T-helper 2 cell (primary cell): ENCODE measurements around the gene UNC5B.
A peak's percentile ranks its signal among the peaks of the same experiment; 100 is the strongest.
"Not testable (repeated sequence)": the region's sequence is repeated elsewhere in the genome, so short reads cannot be mapped to it uniquely, and the experiment has no call there.

Experiments used
- DNase-seq, 5 experiments: peaks; one replicate each; pipeline versions ENCODE4 v3.0.0 to v3.0.0-alpha.2; 2012 to 2022

Gene UNC5B

DNA sequence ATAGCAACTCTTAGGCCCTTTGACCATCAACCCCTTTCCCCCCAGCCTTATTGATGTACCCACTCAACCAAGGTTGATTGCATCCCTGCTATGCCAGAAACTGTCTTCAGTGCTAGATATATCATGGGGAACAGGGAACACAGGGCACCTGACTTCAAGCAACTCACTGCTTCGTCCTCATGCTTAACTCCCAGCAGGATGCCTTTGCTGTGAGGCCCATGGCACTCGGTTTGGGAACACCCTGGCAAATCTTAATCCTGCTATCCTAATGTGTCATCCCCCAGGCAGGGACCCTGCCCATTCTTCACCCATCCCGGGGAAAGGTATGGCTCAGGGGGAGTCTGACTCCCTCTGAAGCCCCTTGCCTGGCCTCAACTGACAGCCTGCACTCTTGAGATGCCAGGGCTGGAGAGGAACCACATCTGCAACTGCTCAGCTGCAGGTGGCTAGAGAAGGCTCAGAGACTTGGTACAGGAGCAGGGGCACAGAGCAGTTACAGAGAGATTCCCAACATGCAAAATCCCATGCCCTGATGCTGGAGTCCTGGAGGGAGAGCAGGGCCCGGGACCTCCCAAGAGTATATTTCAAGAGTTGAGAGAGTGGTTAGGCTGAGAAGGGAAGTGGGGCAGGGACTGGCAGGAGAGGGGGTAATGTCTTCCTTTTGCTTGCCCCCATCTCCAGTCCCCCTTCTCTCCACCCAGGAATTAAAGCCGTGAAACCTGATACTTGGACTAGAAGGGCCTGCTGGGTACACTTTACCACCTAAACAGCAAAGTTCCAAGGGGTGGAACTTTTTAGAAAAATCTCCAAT is 2.4 kb upstream of the UNC5B start:
- no peak for DNase-seq

DNA sequence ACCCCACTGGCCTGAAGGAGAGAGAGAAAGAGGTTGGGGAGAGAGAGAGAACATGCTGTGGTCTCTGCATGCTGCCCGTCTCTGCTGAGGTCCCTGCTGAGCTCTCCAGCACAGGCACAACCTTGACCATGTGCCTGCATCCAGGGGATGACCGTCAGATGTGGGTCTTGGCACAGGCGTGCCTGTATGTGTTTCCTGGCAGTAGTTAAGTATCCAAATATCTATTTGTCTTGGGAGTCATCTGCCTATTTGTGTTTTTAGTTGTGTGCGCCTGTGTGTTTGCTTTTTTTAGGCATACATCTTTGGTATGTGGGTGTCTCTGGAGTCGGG is 1.9 kb upstream of the UNC5B start:
- DNase-seq: no peak

DNA sequence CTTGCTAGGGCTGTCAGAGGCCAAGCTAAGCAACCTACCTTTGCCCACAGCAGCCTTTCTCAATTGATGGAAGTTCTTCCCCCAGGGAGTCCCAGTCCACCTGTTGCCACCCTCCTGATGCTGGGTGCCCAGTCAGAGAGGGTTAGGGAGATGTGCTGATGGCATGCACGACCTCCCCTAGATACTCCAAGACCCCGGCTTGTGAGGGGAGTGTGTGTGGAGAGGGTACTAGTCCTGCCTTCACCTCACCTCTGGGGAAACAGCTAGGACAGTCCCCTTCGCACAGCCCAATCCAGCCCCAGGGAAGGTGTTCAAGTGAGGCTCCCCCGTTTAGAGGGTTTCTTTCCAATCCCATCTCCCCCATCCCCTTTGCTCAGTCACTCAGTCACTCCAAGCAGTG is 1.3 kb upstream of the UNC5B start:
- DNase-seq: no peak

DNA sequence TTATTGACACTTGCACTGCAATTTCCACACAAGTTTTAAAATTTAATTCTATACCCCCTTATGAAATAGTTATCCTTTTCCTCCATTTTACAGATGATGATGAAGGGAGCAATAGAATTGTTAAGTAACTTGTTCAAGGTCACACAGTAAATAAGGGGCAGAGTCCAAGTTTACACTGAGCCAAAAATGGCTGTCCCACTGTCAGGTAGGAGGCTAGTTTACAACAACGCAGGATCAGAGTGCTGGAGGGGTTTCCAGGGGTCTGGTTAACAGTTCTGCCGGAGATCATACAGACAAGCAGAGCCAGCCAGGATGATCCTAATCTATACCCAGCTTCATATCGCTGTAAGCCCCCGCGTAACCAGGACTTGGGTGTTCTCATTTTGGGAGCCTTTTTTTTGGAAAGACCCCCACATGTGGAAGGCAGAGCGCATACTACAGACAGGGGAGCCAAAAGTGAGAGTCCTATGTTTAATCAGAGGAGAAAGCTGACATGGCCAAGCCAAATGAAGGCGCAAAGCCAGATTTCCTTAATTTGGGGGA is 524 bp upstream of the UNC5B start:
- DNase-seq: no peak

DNA sequence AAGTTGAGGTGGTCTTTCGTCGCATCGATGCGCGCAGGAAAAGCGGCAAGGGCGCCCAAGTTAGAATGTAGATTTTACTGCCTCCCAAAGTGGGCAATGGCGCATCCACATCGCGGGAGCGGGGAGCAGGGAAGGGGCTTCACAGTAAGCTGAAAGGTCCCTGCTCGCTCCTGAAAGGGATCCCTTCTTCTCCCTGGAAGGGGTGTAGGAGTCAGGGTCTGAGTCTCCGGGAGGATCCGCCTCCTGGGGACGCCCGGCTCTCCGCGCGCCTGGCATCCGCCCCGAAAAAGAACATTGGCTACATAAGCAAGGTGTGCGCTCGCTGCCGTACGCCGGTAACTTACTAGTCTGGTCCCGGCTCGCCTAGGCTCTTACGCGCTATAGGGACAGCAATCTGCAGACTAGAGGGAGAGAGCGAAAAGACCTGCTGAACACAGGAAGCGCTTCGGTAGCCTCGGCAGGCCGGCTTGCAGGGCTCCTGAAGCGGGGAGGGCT is 804 bp downstream of the UNC5B start:
- DNase-seq: peak in 1 of 5 experiments; percentile 56

DNA sequence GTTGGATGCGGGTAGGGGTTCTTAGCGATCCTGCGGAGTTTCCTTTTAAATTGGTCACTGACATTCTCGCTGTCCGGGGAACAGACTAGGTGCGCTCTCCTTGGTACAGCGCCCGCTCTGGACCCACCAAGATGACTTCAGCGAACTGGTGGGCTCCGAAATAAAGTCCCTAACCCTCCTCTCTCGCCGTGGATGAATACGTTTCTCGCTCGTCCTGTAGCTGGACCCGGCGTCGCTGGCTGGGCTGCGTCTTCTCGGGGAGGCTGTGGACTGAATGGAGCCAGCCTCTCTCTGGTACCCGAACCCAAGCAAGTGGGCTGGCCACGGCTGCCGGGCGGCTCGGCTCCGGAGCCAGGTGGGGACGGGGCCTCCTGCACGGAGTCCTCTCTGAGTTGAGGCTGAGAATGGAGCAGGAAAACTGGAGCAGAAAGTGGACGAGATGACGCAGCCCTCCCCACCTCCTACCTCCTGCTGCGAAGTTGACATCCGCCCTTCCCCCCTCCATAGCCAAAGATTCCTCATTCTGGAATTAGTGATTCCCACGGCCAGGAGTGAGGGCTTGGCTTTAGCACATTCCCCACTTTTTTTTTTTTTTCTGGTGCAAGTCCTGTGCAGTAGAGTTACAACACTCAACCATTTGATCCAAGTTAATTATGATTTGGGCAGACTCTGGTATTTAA is 1.5 kb downstream of the UNC5B start:
- DNase-seq: no peak

DNA sequence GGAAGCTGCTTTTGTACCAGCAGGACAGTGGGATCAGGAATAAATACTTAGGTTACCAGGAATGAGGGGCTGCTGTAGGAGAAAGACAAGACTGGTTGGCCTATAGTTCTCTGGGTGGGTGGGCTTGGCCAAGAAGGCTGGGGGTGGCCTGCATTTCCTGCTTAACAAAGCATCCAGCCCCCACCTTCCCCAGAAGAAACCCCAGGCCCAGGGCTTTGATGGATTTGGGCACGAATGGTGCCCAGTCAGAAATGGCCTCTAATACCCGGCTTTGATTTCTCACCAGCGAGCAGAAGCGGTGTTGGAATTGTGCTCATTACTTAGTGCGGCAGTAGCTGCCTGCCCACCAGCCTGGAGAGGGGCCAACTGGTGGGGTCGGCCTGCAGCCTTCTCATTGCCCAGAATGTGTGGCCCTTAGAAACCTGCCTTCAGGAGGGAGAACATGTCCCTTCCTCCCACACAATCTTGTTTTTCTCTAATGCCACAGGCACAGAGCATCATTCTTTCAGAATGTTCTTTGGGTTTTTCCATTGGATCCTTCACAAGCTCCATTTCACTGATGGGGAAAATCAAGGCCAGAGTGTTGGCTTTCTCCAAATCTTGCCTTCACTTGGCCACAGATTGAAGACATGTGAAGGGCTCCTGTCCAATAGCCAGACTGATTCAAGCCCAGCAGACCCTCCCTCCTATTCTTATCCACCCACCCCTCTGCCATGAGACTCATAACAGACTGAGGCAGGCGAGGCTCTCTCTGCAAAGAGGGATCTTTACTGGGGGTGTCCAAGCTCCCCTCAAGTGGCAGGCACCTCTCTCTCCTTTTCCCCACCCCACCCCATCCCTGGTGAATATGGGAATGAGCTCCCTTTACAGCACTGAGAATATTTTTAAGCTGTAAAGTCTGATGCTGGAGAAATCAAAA is 2.5 kb downstream of the UNC5B start:
- DNase-seq: no peak

DNA sequence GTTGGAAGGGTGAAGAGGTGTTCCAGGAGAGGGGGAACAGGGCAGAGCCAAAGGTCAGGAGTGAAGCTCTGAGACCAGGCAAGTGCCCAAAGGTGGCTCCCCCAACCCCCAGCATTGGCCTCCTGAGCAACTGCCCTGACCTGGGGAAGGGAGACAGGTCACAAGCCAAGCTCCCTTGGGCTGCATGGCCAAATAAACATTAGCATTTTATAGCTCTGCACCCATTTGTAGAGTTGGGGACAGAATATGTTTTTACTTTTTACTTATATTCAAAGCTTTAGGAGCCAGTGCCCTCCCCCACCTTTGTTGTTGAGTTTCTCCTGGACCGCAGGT is 4.0 kb downstream of the UNC5B start:
- no peak for DNase-seq

DNA sequence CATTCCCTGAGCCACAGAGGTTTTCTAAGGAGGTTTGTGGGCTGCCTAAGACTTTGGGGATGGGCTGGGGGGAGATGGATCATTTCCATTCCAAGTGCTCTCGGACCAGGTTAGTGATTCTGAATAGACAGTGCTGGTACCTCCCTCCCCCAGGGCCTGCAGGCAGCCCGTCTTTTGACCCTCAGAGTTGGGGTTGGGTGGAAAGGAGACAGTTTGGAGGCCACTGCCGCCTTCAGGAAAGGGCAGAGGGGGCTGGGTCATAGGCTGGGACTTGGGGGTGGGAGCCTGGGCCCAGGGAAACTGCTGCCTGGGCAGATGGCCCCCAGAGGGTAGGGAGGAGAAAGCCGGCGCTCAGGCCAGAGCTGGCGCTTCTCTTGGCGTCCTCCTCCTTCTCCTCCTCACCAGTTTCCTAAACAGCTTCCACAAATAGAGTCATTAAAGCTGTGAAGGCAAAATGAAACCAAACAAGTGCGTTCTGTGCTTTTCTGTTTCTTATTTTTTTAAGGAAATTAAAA is 4.4 kb downstream of the UNC5B start:
- no peak for DNase-seq

DNA sequence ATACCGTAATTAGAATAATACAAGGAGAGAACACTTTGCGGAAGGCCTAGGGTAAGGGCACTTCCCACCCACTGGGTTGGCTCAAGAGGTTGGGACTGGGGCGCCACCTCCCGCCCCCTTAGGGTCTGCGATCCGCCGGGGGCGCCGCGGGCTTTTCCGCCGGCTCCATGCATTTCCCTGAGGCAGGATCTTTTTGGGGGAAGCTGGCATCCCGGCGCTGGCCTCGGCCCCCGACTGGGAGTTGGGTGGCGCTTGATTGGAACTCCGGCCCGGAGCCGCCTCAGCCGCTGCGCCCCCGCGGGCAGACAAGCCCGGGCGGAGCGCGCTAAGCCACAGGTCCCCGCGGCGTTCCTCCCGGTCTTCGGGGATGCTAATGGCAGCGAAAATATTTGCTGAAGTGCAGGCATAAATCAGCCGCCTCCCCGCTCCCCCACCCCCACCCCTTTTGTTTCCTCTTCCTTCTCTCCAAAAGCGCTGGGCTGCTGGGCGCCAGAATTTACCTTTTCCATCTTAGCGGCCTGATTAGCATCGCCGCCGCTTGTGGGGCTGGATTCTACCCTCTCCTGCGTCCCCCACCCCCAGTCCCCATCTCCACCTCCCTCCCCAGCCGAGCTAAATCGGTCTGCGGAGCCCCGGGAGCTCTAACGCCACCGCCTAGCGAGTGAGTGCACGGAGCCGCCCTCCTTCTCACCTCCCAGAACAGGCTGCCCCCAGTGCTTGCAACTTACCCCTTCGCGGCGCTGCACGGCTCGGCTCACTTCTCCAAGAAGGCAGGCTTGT is 5.1 kb downstream of the UNC5B start:
- no peak for DNase-seq

DNA sequence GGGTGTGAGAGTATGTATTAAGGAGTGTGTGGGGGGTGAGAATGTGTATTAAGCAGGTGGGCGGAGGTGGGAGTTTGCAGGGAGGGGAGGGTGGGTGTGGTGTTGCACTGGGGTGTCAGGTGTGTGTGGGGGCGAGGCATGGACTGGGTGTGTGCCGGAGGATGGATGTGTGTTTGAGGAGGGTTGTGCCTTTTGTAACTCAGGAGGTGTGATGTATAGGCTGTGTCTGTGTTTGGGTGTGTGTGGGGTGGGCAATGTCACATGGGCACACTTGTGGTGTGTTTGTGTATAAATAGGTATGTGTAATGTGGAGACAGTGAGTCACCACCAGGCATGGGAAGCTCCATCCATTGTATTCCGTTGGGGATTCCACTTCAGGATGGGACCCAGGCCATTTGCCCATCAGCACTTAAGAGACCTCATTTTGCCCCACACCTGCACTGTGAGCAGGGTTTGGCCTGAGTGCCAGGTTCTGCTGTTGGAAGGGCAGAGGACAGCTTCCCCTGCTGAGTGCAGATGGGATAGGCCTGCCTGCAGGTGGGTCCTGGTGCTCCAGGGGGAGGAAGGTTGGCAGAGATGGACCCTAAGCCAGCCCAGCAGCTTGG is 5.8 kb downstream of the UNC5B start:
- DNase-seq: no peak

DNA sequence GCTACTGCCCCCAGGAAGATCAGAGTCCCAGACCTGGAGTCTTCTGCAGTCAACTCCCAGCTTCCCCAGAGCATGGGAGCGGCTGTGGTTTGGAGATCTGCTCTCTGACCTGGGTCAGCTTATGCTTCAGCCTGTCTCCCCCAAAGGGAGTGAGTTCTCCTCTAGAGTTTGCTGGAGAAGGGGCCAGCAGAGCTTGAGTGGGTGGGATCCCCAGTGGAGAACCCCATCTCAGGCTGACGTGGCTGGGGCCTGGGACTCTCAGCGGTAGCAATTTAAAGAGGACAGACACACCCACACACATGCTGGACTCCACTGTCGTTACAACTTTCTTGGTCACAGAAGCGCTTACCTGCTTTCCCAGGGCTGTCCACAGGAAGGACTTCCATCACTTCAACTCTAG is 6.3 kb downstream of the UNC5B start:
- DNase-seq: no peak

DNA sequence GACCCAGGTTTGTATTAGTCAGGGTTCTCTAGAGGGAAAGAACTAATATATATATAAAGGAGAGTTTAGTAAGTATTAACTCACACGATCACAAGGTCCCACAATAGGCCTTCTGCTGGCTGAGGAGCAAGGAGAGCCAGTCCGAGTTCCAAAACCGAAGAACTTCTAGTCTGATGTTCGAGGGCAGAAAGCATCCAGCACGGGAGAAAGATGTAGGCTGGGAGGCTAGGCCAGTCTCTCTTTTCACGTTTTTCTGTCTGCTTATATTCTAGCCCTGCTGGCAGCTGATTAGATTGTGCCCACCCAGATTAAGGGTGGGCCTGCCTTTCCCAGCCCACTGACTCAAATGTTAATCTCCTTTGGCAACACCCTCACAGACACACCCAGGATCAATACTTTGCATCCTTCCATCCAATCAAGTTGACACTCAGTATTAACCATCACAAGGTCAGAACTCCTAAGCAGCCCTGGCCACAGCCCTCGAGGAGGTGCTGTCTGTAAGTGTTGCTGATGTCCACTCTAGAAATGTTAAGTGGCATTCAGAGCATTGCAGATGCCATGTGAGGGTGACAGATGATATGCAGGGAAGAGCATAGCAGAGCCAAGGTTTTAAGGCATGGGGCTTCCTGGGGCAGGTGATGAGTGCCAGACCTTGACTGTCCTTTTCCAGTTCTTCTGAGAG is 7.0 kb downstream of the UNC5B start:
- not testable (repeated sequence) for DNase-seq

DNA sequence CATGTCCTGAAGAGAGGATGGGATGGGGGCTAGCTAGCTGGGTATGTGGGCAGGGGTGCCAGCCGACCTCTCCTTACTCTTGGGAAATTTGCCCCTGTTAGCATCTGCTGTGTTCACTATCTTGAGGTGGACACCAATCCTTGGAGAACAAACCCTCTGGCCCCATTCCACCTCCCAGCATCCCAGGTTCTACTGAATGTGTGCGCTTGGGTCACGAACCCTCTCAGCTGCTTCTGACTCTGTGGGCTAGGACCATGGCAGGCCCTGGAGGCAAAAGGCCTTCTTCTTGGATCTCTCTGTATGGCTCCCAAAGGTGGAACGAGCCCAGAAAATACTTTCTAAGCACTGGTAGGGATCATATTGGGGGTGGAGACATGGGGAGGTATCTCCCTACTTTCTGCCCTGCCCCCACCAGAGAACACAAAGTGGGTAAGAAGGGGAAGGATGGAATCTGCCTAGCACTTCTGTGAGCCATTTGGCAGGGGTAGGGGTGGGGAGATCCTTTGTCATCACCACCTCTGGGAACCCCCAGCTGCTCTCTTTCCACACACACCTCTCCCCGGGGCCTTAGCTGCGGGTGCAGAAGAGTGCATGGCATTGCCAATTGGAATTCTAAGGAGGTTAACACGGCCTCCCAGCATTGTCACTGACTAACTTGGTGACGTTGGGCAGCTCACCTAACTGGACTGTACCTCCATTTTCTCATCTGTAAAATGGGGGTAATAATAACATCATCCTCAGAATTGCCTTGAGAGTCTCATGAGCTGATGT is 7.7 kb downstream of the UNC5B start:
- DNase-seq: no peak

DNA sequence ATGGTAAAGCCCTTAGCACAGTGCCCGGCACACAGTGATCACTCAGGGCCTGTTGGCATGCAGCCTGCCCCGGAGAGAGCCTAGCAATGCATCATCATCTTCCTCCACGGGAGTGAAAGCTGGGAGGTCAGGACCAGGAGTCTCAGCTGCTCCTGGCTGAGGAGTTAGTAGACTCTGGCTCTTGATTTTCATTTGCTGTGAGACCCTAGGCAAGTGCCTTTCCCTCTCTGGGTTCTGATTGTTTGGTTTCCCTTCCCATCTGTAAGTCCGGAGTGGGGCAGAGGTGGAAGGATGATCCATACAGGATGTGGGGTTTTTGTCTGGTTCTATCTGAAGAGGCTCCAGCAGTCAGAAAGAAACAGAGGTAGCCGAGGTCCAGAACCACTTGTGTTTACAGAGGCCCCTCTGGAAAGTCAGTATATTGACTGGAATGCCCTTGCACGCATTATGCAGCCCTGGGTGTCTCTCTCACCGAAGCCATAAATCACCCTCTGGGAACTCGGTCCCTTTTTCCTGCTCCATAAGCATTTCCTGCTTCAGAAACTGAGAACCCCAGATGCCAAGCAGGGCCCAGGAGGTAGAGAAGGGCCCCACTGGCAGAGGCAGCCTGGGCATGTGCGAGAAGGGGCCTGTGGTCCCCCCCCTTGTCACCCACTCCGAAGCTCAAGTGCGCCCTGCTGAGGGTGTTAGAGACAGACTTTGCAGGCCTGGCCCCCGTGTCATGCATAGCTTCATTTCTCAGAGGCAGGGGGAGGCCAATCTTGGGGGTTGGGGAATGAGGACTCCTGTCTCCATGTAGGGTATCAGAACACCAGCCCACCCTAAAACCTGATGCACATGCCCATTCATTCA is 8.5 kb downstream of the UNC5B start:
- DNase-seq: no peak

DNA sequence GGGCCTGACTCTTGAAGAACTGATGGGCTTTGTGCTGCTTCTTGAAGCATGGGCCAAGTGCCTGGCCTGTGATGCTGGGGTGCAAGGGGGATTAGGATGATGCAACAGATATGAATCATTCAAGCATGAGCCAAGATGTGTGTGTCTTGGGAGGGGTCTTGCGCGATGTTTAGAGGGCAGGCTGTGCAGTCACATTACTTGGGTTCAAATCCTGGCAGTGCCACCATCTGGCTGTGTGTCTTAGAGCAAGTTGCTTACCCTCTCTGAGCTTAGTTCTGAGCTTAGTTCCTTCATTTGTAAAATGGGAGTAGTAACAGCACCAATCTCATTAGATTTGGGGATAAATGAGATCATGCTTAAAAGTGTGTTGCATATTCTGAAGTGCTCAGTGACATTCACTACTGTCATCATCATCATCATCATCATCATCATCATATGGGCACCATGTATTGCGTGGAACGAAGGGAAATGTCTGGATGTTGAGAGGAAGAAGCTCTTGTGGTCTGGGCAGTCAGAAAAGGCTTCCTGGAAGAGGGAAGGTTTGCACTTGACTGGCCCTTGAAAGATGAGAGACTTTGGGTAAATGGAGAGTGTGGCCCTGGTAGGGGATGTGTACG is 9.3 kb downstream of the UNC5B start:
- DNase-seq: no peak

DNA sequence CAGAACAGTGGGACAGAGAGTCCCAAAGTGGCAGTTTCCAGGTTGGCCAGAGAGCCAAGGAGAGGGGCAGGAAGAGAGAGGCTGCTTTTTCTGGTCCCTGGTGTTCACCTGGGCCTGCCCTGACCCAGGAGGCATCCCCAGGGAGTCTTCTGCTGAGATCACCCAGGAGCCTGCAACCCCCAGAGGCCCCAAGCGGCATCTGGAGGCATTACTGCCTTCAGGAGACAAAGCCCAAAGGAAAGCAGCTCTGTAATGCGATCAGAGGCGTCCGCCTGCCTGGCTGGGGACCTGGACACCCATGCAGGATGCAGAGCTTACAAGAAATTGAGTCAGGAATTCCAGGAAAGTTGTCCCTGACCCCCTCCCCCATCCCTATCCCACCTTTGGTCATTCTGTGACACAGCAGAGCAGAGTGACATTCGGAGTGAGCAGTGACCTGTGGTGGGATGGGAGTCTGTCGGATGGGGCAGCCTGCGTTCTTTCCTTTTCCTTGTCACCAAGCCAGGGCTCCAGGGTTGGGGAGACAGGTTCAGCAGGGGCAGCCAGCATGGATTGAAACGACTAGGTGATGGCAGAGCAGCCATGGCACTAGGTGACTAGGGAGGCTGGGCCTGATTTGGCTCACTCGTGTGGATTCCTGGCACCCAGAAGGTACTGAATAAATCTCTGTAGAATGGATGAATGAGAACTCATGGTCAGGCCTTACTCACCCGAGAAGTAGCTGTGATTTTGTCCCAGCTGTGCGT is 10.4 kb downstream of the UNC5B start:
- no peak for DNase-seq
